Coronary artery (tissue), 2 donors: Measurements from ENCODE around the gene APOBR.
"Not testable (repeated sequence)": the region's sequence is repeated elsewhere in the genome, so short reads cannot be mapped to it uniquely, and the experiment has no call there.

ENCODE experiments used
- DNase-seq: peaks from one replicate; pipeline ENCODE4 v3.0.0-alpha.2; 2017; ENCODE audit warnings: low spot score
- H3K27ac ChIP-seq, 2 donors: fragments of 200-600 bp; sonication (generic); one replicate each; pipeline ENCODE4 v1.5.1; 2016 to 2019
- H3K4me3 ChIP-seq: fragments of 200-600 bp; sonication (generic); 2 replicates; pipeline ENCODE4 v1.5.1; 2016; ENCODE audit warnings: mild to moderate bottlenecking, moderate library complexity
- TF ChIP-seq, protein P1 (sequence below): fragments of 200-600 bp; sonication (generic); IDR thresholded peaks from one replicate; pipeline ENCODE4 v1.5.1; 2019; ENCODE audit warnings: antibody characterized with exemption

Gene APOBR

GRCh38 chr16:28499854-28500253 is 5.4 kb downstream of the APOBR start:
- no peak for DNase-seq
- no peak overlapping the region for H3K27ac ChIP-seq
- H3K4me3 ChIP-seq = no peak overlapping the region
- TF ChIP-seq, protein P1, sequence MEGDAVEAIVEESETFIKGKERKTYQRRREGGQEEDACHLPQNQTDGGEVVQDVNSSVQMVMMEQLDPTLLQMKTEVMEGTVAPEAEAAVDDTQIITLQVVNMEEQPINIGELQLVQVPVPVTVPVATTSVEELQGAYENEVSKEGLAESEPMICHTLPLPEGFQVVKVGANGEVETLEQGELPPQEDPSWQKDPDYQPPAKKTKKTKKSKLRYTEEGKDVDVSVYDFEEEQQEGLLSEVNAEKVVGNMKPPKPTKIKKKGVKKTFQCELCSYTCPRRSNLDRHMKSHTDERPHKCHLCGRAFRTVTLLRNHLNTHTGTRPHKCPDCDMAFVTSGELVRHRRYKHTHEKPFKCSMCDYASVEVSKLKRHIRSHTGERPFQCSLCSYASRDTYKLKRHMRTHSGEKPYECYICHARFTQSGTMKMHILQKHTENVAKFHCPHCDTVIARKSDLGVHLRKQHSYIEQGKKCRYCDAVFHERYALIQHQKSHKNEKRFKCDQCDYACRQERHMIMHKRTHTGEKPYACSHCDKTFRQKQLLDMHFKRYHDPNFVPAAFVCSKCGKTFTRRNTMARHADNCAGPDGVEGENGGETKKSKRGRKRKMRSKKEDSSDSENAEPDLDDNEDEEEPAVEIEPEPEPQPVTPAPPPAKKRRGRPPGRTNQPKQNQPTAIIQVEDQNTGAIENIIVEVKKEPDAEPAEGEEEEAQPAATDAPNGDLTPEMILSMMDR = no peak

DNA sequence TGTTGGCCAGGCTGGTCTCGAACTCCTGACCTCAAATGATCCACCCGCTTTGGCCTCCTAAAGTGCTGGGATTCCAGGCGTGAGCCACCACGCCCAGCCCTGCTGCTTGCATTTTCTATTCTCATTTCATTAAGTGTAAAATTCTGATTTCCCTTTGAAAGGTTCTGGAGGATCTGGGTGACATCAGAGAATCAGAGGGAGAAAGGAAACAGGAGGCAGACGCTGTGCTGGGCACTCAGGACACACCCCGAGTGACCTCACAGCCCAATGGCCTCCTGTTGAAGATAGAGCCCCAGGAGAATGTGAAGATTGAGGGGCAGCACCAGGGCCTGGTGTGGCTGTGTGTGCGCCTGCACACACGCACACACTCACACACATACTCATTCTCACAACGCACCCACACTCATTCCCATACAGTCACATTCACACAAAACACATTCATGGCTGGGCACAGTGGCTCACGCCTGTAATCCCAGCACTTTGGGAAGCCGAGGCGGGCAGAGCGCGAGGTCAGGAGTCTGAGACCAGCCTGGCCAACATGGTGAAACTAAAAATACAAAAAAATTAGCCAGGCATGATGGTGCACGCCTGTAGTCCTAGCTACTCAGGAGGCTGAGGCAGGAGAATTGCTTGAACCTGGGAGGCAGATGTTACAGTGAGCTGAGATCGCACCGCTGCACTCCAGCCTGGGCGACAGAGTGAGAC is 6.2 kb downstream of the APOBR start:
- not testable (repeated sequence) for H3K4me3 ChIP-seq, H3K27ac ChIP-seq, DNase-seq

- DNase-seq = no peak
- no peak overlapping the region for H3K27ac ChIP-seq
- TF ChIP-seq, protein P1 = no peak
- no peak overlapping the region for H3K4me3 ChIP-seq
Observed at GRCh38 chr16:28501258-28502232, 7.1 kb downstream of the APOBR start.

GRCh38 chr16:28502290-28502689 is 7.8 kb downstream of the APOBR start:
- TF ChIP-seq, protein P1 = no peak
- DNase-seq = no peak
- no peak overlapping the region for H3K27ac ChIP-seq
- no peak overlapping the region for H3K4me3 ChIP-seq

DNA sequence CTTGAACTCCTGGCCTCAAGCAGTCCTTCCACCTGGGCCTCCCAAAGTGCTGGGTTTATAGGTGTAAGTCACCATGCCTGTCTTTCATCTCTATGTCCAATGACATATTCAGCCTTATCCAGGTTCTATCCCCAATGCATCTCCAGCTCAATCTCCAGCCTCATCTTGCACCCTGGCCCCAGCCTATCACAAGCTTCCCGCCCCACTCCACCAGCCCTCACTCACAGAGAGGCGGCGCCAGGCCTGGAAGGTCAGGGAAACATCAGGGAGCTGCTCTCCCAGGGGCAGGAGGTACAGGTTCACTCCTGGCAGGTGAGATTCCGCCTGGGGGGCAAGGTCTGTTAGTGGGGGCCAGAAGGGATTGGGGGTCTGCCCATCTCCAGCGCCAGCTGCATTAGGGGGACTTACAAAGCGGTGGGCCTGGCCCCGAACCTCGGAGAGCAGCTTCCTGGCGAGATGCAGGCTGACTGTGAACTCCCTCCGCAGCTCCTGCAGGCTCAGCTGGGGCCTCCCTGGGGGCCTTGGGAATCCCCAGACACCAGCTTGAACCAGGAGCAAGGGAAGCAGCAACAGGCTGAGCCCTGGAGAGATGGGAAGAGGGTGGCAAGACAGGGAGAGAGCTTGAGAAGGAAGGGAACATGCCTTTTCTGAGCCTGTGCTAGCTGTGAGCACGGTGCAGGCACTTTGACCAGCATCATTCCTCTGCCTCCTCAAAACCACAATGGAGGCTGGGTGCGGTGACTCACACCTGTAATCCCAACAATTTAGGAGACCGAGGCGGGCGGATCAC is 9.2 kb downstream of the APOBR start:
- no peak overlapping the region for H3K4me3 ChIP-seq
- no peak overlapping the region for H3K27ac ChIP-seq
- no peak for DNase-seq
- TF ChIP-seq, protein P1 = no peak

- TF ChIP-seq, protein P1 = no peak
- Histone ChIP-seq H3K27ac (no peak overlapping the region), H3K4me3 (no peak overlapping the region)
- no peak for DNase-seq
Observed at GRCh38 chr16:28504707-28505404, 10.4 kb downstream of the APOBR start.
